Measurements from ENCODE around the gene SLC43A1.
A peak's percentile ranks its signal among the peaks of the same experiment; 100 is the strongest.

The SLC43A1 gene

DNA sequence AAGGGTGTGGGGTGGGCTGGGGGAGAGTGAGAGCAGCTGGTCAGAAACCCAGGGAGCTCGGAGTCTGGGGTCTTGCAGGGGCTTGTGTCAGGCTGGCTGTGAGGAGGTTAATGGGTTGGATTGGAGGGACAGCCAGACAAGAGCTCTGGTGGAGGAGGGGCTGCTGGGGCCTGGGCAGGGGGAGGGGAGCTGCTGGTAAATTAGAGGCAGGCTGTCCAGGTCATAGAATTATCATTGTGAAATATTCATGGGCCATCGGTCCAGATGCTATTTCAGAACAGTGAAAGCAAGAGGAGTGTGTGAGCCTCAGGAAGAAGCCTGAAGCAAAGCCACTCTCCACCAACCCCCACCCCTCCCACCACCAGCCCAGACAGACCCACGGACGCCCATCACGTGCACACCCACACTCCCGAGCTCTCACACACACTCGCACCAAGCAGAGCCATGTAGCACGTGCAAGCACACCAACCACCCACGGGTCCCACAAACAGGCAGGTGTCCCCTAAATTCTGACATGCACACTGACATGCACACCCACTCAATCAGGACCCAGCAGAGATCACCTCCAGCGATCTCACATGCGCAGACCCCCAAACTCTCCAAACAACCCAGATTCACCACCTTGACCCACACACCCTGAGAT lies 36.4 kb downstream of the SLC43A1 start:
- DNase-seq, result no peak

DNA sequence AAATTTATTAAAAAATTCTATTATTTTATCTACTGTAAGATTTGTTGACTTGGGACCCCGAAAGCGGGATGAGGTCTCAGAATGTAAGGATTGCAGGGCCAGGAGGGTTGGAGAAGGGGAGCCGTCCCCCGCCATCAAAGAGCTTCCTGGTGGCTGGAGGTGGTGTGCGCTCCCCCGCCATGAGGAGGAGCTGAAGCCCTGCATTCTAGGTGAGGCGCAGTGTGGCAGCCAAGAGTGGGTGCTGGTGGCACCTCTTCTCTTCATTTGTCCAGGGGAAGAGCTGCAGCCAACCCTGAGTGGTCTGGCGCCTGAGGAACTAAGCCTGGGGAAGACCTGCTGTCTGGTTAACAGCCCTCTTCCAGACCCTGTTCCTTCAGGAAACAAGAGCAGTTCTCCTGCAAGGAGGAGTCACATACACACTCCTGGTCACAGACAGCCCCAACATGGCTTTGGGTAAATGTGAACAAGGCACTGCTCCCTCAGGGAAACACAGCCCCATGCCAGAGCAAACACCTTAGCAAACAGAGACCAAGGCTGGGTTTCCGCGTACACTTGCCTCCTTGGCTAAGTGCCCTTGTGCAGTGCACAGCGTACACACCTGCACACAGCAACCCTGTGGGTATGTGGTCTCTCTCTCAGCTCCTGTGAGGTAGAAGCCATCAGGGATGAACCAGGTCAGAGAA lies 37.9 kb downstream of the SLC43A1 start:
- no peak for DNase-seq

DNA sequence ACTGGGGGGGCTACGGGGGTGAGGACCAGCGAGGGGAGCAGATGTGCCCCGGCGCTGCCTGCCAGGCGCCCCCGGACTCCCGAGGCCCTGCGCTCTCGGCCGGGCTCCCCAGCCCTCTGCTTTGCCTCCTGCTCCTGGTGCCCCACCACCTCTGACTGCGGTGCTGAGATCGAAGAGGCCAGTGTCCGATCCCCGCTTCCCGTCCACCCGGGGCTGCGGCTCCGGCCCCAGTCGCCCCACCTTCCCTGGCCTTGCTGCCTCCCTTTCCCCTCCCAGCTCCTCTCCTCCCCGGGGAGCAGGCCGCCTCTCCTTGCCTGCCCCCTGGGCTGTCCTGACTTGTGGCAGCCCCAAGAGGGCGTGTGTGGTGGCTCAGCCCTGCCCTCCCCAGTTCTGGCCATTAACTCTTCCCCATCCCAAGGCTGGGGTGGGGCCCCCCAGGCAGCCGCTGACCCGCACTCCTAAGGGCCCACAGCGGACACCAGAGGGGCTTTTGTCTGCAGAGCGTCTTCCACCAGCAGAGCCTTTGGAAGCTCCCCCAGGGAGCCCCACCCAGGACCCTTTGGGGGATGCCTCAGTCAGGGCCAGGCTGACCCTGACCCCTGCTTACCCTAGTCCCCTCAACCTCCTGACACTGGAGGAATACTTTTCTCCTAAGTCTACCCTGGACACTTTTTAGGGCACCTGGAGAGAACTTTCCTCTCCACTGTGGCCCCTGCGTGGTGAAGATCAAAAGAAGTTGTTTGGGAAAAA lies 38.6 kb downstream of the SLC43A1 start:
- DNase-seq, result peak; percentile 73

DNA sequence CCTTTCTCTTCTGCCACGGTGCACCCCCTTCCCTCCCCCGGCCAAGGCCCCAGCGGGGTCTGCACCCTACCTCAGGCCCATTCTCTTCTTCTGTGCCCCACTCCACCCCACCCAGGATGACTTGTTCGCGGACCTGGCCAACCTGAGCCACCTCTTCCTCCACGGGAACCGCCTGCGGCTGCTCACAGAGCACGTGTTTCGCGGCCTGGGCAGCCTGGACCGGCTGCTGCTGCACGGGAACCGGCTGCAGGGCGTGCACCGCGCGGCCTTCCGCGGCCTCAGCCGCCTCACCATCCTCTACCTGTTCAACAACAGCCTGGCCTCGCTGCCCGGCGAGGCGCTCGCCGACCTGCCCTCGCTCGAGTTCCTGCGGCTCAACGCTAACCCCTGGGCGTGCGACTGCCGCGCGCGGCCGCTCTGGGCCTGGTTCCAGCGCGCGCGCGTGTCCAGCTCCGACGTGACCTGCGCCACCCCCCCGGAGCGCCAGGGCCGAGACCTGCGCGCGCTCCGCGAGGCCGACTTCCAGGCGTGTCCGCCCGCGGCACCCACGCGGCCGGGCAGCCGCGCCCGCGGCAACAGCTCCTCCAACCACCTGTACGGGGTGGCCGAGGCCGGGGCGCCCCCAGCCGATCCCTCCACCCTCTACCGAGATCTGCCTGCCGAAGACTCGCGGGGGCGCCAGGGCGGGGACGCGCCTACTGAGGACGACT lies 39.3 kb downstream of the SLC43A1 start:
- DNase-seq, result peak; percentile 70

DNA sequence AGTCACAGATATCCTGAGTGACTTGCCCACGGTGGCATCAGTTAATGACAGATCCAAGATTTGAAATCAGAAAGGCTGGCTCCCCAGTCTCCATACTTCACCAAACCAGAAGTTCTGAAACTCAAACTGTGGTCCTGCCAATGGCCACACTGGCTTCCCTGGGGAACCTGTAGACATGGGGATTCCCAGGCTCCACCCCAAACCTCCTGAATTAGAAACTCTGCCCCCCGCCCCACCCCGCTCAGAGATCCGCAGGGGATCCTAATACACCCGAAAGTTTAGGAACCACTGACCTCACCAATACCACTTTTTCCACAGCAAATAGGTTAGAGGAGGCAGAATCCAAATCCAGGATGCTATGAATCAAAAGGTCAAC lies 39.8 kb downstream of the SLC43A1 start:
- no peak for DNase-seq

DNA sequence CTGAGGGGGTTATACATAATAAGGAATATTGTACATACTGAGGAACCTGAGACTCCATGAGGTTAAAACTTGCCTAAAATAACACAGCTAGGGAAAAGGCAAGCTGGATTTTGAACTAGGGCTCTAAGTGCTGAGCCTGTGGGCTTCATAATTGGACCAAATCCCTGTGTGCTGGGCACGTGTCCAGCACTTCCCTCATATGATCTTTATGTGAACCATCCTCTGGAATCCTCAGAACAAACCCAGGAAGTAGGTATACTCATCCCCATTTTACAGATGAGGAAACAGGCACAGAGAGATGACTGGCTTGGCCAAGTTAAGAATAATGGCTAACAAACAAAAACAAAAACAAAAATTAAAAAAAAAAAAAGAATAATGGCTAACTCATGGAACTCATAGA lies 40.3 kb downstream of the SLC43A1 start:
- no peak for DNase-seq

DNA sequence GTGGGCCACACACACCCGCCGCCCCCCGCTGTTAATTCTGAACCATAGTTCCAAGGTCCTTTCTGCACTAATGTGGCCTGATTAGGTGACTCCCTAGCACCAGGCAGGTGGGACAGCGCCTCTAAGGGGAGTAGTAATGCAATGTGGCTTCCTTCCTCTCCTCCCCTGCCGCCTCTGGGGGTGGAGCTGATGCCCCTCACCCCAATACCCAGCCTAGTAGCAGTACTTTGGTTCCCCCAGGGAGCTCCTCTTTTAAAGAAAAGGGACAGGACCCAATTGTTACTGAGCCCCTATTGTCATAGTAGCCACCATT lies 40.7 kb downstream of the SLC43A1 start:
- no peak for DNase-seq

DNA sequence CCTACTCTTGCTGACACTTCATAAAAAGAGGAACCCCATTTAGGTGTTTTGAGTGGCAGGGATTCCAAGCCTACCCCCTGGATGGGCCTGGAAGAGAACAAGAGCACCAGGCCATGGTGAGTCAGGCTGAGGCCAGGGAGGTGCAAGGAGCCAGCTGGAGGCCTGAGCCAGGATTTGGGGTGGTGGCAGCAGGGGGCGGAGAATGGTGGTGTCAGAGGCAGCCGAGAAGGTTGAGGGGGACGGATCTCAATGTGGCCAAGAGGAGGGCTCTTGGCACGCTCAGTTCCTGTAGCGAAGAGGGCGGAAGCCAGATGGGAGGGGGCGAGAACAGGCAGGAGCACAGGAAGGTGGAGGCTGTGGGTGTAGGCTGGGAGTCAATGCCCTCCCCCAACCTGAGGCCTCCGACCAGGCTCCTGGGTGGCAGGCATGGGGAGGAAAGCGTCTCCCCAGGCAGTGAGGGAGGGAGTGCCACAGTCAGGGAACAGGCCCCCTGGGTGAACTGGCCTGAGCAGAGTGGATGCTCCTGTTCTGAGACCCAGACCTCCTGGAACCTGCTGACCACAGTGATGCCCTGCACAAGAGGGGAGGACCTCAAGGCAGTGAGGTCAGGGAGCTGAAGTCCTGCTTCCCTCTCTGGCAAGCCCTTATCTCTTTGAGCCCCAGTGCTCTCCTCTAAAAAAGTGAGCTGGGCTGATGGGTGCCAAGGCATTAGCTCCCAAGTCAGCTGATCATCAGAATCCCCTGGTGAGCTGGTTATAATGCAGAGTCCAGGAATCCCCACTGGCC lies 41.3 kb downstream of the SLC43A1 start:
- DNase-seq, result no peak

DNA sequence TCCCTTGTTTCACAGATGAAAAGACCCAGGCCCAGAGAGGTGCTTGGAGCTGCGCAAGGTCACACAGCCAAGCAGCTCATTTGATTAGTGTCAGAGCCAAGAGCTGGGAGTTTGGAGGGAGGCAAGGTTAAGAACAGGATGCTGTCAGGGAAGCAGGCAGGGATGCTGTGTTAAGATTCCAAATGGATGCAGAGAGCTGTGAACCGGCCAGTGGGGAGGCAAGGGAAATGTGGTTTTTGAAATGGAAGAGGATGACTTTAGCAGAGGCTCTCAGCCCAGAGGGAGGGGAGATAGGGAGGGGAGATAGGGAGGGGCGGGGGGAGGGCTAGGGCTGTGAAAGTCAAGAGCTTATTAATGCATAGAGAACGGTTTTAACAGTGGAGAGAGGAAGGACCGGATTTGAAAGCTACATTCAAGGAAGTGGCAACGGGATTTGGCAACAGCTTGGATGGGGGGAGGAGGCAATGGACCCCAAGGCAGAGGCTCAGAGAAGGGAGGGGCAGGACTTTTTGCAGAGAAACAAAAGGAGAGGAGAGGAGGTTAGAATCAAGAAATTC lies 42.1 kb downstream of the SLC43A1 start:
- no peak for DNase-seq

DNA sequence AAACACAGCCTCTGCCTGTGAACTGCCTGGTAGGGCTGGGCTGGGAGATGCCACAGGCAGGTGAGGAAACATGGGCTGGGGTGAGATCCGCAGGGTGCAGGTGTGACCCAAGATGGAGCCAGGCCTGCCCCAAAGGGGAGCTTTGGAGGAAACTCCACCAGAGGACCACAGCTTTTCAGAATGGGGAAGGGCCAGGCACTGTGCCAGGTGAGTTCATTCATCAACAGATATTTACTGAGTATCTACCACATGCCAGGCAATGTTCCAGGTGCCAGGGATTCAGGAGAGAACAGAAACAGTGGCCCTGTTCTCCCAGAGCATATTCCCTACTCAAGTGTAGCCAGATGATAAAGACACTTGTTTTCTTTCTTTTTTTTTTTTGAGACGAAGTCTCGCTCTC lies 44.0 kb downstream of the SLC43A1 start:
- DNase-seq, result no peak

DNA sequence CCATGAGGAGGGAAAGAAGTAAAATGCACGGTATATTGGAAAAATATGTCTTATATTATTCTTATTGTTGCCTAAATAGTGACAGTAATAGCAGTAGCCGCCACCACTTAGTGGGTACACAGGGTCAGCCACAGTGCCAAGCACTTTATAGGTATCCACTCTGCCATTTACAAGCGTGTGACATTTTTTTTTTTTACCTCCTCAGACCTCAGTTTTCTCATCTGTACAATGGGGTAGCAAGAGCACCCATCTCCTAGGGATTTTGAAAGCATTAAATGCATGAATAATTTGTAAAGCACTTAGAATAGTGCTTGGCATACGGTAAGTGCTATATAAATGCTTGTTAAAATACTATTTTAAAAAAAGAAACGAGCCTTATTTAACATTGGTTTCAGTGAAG lies 46.2 kb downstream of the SLC43A1 start:
- no peak for DNase-seq

DNA sequence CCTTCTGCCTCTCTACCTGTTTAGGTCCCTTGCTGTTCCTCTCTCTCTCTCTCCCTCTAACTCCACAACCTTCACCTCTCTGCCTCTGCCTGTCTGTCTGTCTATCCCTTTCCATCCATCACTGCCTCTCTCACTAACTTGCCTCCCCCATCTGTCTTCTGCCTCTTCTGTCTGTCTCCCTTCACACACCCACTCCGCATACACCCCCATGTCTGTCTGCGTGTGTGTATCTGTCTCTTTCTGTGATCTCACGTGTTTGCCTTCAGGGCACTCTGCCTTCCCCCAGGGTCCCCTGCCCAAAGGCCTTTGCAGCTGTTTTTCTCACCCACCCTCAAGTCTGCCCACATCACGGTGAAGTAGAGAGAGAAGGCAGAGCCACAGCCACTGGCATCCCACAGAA lies 47.2 kb downstream of the SLC43A1 start:
- no peak for DNase-seq

DNA sequence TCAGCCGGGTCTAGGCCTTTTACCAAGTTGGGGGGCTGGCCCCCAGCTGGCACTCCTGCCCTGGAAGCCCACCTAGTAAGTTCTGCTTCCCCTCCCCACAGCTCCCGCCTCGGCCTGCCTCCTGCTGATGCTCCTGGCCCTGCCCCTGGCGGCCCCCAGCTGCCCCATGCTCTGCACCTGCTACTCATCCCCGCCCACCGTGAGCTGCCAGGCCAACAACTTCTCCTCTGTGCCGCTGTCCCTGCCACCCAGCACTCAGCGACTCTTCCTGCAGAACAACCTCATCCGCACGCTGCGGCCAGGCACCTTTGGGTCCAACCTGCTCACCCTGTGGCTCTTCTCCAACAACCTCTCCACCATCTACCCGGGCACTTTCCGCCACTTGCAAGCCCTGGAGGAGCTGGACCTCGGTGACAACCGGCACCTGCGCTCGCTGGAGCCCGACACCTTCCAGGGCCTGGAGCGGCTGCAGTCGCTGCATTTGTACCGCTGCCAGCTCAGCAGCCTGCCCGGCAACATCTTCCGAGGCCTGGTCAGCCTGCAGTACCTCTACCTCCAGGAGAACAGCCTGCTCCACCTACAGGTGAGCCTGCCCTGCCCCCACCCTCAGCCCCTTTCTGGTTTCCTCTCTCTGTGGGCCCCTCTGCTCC lies 47.9 kb downstream of the SLC43A1 start:
- no peak for DNase-seq

DNA sequence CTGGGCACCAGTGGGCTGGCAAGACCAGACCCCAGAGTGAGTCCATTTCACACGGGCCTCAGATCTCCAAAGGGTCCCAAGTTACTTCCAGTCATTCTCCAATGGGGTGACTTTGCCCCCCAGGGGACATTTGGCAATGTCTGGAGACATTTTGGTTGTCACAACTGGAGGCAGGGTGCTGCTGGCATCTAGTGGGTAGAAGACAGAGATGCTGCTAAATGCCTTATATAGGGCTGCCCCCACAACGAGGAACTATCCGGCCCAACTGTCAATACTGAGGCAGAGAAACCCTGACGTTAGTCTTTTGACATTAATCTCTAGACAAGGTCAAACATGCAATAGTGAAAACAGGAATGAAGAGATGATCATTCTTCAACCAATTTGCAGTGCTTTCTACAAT lies 48.8 kb downstream of the SLC43A1 start:
- no peak for DNase-seq

DNA sequence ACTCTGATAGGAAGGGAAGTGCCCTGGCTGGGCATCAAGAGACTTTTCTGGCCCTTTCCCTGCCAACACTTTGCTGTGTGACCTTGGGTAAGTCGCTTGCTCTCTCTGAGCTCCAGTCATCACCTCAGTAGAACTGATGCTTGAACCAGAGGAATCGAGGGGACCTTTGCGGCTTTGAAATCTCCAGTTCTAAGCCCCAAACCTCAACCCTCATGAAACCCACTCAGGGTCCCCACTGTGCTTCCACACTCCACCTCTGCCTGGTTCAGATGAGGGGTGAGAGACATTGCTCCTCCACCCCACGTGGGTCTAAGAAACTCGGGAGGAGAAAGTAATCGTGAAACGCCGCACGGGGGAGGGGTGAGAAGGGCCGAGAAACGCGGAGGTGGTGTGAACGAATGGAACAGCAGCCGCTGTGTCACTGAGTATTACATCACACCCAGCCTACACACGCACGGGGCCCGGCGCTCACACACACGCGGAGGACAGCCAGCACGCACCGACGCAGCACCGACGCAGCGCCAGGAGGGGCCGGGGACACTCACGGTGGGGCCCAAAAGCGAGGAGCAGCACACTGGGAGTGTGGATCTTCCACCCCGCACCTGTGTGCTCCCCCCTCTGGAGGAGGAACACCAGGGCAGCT lies 50.8 kb downstream of the SLC43A1 start:
- no peak for DNase-seq

DNA sequence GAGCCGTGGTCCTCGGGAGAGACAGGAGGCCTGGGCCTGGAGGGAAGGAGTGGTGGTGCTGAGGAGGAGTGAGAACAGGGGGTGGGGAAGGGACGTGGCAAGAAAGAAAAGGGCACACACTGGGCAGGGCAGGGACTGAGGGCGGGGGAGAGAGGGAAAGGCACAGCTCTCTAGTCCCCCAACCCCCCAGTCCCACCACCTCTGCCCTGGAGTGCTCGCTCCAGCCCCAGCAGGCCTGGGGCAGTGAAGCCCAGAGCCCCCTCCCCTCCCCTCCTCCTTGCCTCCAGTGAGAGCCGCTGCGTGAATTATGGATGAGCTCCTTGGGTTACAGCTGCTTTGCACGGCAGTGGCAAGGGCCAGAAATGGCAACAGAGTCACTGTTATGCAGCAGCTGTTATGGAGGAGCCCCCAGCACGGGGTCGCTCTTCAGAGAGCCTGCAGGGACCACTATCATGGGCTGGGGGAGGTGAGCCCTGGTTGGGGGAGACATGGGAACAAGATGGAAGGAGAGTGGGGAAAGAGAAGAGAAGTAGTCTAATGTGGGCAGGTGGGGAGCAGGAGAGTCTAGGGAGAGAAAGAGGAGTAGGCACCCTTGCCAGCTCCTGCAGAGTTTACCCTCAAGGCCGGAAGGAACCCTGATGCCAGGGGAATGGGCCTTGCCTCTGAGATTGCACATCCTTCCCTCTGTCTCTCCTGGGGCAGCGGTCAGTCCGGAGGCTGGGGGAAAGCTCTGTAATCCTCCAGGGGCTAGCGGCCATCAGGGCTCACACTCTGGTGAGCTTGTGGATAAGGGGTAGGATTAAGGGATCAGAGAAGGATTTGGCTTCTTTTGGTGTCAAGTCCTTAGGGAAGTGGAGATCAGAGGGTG lies 51.6 kb downstream of the SLC43A1 start:
- peak; percentile 58 for DNase-seq

DNA sequence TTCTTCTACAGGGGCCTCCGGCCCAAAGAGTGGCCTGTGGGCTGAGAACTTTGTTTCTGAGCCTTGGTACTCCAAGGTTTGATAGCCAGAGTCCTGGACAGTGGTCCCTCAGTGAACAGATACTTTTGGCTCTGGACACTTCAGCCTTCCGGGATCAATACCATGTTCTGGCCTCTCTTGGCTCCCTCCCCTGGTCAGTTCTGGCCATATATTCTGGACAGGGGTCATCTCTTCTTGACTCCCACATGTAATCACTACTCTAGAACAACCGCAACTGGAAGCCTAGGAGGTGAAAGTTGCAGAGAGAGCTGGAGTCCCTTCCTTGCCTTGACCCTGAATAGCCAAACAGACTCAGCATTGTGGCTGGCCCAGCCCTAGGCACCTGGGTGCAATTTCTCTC lies 52.9 kb downstream of the SLC43A1 start:
- DNase-seq, result peak; percentile 35

DNA sequence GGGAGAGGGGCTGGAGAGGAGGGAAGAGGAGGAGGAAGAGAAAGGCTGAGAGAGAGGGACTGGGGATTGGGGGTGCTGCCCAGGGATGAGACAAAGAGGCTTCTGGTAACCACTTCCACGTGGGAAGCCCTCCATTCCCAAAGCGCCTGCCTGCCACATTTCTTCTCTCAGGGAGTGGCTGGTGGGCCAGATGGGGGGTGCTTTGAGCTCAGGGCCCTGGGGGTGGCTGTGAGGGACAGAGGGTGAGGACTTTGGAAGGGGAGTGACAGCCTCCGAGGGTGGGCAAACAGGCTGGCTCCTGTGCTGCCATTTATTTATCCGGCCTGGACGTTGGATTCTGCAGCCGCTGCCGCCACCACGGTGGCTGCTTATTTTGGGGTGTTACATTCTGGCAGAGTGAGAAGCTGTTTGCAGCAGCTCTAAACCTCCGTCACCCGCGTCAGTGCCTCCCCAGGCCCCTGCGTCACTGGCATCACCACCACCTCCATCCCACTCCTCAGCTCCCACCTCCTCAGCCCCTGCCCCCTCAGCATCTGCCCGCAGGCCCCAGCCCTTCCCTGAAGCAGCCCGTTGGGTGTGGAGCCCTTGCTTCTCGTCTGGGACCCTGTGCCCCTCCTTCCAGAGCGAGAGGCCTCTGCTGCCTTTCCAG lies 53.5 kb downstream of the SLC43A1 start:
- peak; percentile 29 for DNase-seq

DNA sequence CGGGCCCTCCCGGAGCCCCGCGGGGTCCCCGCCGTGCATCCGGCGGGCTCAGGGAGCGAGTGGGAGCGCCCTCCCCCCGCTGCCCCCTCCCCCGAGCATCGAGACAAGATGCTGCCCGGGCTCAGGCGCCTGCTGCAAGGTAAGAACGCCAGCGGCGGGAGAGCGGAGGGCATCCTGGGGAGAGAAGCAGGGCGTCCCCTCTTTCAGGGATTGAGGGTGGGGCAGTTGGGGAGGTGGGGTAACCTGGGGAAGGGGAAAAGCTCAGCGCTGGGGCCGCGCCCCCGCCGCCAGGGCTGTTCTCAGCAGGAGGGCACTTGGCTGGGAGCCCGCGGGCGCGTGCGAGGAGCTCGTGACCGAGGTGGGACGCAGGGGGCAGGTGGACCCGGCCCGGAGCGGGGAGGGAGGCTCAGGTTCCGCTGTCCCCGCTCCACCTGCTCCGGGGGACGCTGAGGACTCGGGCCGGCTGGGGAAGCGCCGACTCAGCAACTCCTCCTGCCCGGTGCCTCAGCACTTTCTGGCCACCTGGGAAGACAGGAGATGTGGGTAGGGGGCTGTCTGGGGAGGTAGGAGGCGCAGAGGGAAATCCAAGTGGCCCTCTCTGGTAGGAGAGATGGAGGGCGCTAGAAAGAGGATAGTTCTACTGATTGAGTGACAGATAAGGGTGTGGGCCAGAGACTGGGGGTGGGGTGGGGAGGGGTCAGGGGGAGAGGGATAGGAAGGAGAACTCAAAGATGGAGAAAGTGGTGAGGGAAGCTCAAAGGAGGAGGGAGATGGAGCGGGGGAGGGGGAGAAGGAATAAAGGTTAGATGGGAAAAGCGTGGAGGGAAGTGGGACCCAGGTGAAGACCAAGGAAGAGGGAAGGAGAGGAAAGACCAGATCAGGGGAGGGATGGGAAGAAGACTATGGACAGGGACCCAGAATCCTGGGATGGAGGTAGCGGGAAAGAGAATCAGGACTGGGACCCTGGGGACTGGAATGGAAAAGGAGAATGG lies 54.4 kb downstream of the SLC43A1 start:
- DNase-seq, result peak; percentile 60

Measured in islet precursor cell (in vitro differentiated cells).